Endothelial cell of umbilical vein (primary cell): Measurements from ENCODE around the gene NUDT8. TPM values are rescaled to one million over a fixed set of nuclear protein-coding genes. Genes with fewer than 3 reads are reported as not detected.

Source experiments
- BruUV-seq: library from RNA; stranded (reverse); fragments of 400-500 nt; replicated peaks from 2 replicates; lab custom pipeline; 2021; lab: Mats Ljungman, UMichigan
- CTCF ChIA-PET: fragments of 300-600, 350-600 bp; sonication (Branson Sonifier 250); formaldehyde crosslinking; loops from one replicate; lab custom pipeline; 2021; ENCODE audit warnings: antibody characterized with exemption, inconsistent platforms; lab: Charles Lee
- POLR2A ChIA-PET: fragments of 300-600, 350-600 bp; sonication (Branson Sonifier 250); formaldehyde crosslinking; loops from one replicate; lab custom pipeline; 2021; ENCODE audit warnings: antibody characterized with exemption, inconsistent platforms; lab: Charles Lee
- DNase-seq: peaks from one replicate; pipeline ENCODE4 v3.0.0-alpha.2; 2011; ENCODE audit warnings: low read depth, low spot score
- FAIRE-seq: peaks from 2 replicates; lab custom pipeline; 2011; peaks lifted over from hg19 to GRCh38; lab: Jason Lieb, UNC
- H2AFZ ChIP-seq: 2 replicates; pipeline ENCODE4 v1.6.0; 2012; ENCODE audit warnings: low read depth, low read length, control low read depth, inconsistent platforms
- H3K27ac ChIP-seq: 2 replicates; pipeline ENCODE4 v1.5.1; 2011; ENCODE audit warnings: low read depth, mild to moderate bottlenecking, control low read depth, low read length, moderate library complexity; ENCODE audit not compliant: insufficient read depth
- H3K27me3 ChIP-seq, 2 experiments: 2 replicates each; pipeline versions ENCODE4 v1.6.0 to v1.6.1; 2011; ENCODE audit warnings: low read length in 2 of 2, mixed read lengths in 1 of 2; ENCODE audit not compliant: control insufficient read depth in 2 of 2, insufficient read depth in 2 of 2
- H3K36me3 ChIP-seq, 2 experiments: 2 replicates in 1 of 2; 3 replicates in 1 of 2; pipeline ENCODE4 v1.5.1; 2011; ENCODE audit warnings: low read length in 2 of 2, mild to moderate bottlenecking in 1 of 2, moderate library complexity in 1 of 2; ENCODE audit not compliant: control insufficient read depth in 2 of 2, insufficient read depth in 2 of 2; ENCODE audit errors: extremely low read depth in 1 of 2
- H3K4me1 ChIP-seq: 3 replicates; pipeline ENCODE4 v1.5.1; 2011; ENCODE audit warnings: mild to moderate bottlenecking, low read length; ENCODE audit not compliant: control insufficient read depth, insufficient read depth; ENCODE audit errors: extremely low read depth
- H3K4me2 ChIP-seq: 2 replicates; pipeline ENCODE4 v1.6.1; 2011; ENCODE audit warnings: low read length, control low read depth, mixed read lengths; ENCODE audit not compliant: insufficient read depth
- H3K4me3 ChIP-seq, 3 experiments: fragments of 200-600 bp in 1 of 3; sonication (generic), shearing (Covaris generic) in 1 of 3; replicated peaks in 1 of 3; 2 replicates each; pipeline ENCODE4 v1.5.1; 2011 to 2016; ENCODE audit warnings: control low read depth in 3 of 3, low read length in 3 of 3, mild to moderate bottlenecking in 2 of 3, inconsistent platforms in 1 of 3, low read depth in 1 of 3, moderate library complexity in 1 of 3; ENCODE audit not compliant: insufficient read depth in 1 of 3
- H3K79me2 ChIP-seq: 2 replicates; pipeline ENCODE4 v1.6.0; 2012; ENCODE audit warnings: low read length, inconsistent platforms; ENCODE audit not compliant: control insufficient read depth, insufficient read depth
- H3K9ac ChIP-seq: replicated peaks from 2 replicates; pipeline ENCODE3; 2011; ENCODE audit warnings: low read length, control low read depth; ENCODE audit not compliant: insufficient read depth; ENCODE audit errors: extremely low read depth
- H3K9me1 ChIP-seq: replicated peaks from 3 replicates; pipeline ENCODE4 v1.6.0; 2011; ENCODE audit warnings: mild to moderate bottlenecking, low read length; ENCODE audit not compliant: control insufficient read depth, insufficient read depth; ENCODE audit errors: extremely low read depth
- H3K9me3 ChIP-seq: replicated peaks from 2 replicates; pipeline ENCODE4 v1.5.1; 2012; ENCODE audit warnings: low read length, inconsistent platforms; ENCODE audit not compliant: control insufficient read depth, insufficient read depth
- H4K20me1 ChIP-seq: replicated peaks from 2 replicates; pipeline ENCODE3; 2011; ENCODE audit warnings: mild to moderate bottlenecking, low read length; ENCODE audit not compliant: control insufficient read depth, insufficient read depth; ENCODE audit errors: extremely low read depth
- EZH2 ChIP-seq: IDR thresholded peaks from 2 replicates; pipeline ENCODE4 v1.6.1; 2012; ENCODE audit warnings: borderline replicate concordance, low read depth, mild to moderate bottlenecking, moderate library complexity, low read length, inconsistent platforms; ENCODE audit not compliant: severe bottlenecking
- FOS ChIP-seq: IDR thresholded peaks from 2 replicates; pipeline ENCODE4 v1.6.1; 2011; ENCODE audit warnings: mild to moderate bottlenecking, low read length, moderate library complexity, borderline replicate concordance; ENCODE audit not compliant: insufficient read depth
- GATA2 ChIP-seq: IDR thresholded peaks from 2 replicates; pipeline ENCODE4 v1.7.0; 2011; ENCODE audit warnings: low read depth, mild to moderate bottlenecking, moderate library complexity, mixed read lengths, low read length; ENCODE audit not compliant: insufficient read length, insufficient read depth
- JUN ChIP-seq: IDR thresholded peaks from 2 replicates; pipeline ENCODE4 v1.6.1; 2011; ENCODE audit warnings: borderline replicate concordance, low read depth; ENCODE audit not compliant: insufficient read length, insufficient read depth
- MAX ChIP-seq: IDR thresholded peaks from 2 replicates; pipeline ENCODE4 v1.6.1; 2011; ENCODE audit not compliant: insufficient read depth, insufficient read length
- MYC ChIP-seq: IDR thresholded peaks from one replicate; pipeline ENCODE4 v1.6.1; 2011; ENCODE audit warnings: mild to moderate bottlenecking, low read depth, low read length
- POLR2A ChIP-seq: IDR thresholded peaks from 2 replicates; pipeline ENCODE4 v1.6.1; 2012; ENCODE audit warnings: low read depth, mild to moderate bottlenecking, control low read depth, low read length
- POLR2AphosphoS5 ChIP-seq: IDR thresholded peaks from 2 replicates; pipeline ENCODE4 v1.6.1; 2012; ENCODE audit warnings: low read depth, mild to moderate bottlenecking, control low read depth, low read length, moderate library complexity; ENCODE audit not compliant: insufficient read depth
- dilution Hi-C: fragments of 300-500 bp; cut with MboI; formaldehyde crosslinking; loops from one replicate; pipeline ENCODE4 v1.15.0; 2019; ENCODE audit warnings: low sequenced_read_pairs; ENCODE audit not compliant: extremely low pct_ligation_motif_present
- intact Hi-C: fragments of 100-400 bp; cut with micrococcal nuclease; formaldehyde crosslinking; loops from one replicate; pipeline ENCODE4 v1.10.0; 2022
- polyA plus RNA-seq, 4 experiments: library from polyadenylated mRNA; depleted of rRNA in 3 of 4; stranded (reverse) in 3 of 4; unstranded in 1 of 4; fragments of >200 nt; gene quantifications; 2 replicates each; pipeline versions ENCODE4 v1.2.1 to v1.2.3, GENCODE V29; 2011 to 2012; ENCODE audit warnings: missing spikeins in 1 of 4
- total RNA-seq: library from RNA; stranded (reverse); gene quantifications from 2 replicates; pipeline ENCODE4 v1.2.3, GENCODE V29; 2021
- TF ChIP-seq, protein P1 (sequence below), 2 donors: IDR thresholded peaks; 1 replicate in 1 of 2; 2 replicates in 1 of 2; pipeline ENCODE4 v1.5.1; 2011; ENCODE audit warnings: low read length in 2 of 2, mild to moderate bottlenecking in 2 of 2, moderate library complexity in 2 of 2, control low read depth in 1 of 2, inconsistent platforms in 1 of 2, low read depth in 1 of 2; ENCODE audit not compliant: insufficient read depth in 1 of 2; ENCODE audit errors: extremely low read depth in 1 of 2

Gene NUDT8
- total and polyA plus RNA-seq, 2 donors (not counting 3 experiments of a cell fraction or from before 2014, with no cell fraction given): 14.1 to 20.4 TPM

DNA sequence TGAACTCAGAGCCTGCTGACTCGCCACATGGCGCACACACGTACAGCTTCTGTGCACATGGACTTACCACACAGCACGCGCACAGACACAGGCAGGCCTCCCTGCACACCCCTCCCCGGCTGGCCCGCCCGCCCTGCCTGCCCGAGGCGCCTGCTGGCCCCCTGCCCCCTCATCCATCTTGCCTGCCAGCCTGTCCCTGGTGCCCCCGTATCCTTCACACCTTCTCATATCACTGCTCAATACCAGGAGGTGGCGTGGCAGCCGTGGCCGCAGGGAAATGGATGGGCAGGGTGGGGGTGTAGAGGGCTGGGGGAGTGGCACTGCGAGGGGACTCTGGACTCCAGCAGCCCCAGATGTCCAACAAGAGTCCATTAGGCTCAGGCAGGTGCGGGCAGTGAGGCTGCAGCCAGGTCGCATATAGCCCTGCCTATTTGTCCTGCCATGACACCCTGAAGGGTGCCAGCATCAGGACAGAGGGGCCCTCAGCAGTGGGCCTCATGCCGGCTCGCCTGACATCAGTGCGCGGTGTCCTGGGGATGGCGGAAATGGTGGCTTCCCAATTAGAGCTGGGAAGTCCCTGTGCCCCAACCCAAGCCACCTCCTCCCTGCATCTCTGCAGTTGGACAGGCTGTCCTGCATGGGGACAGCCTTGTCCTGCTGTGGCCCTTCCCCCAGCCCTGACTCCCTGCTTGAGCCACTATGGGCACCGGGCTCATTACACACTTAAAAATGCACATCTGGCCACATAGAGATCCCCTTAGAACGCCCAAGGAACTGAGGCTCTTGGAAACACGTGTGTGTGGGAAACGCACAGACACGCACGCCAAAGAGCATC is 11.8 kb upstream of the NUDT8 start:
- no peaks in the 10 kb centered on the region for H3K9me3 ChIP-seq
- intact Hi-C loops (no loop called here), dilution Hi-C loops (no loop called here)
- H2AFZ ChIP-seq: no peak overlapping the region
- ChIA-PET CTCF (interaction anchor here (2.2 kb wide), 1 partner anchor 12 kb away, joined by 12 read pairs; the partner anchor contains the start of gene NUDT8), POLR2A (no interaction called here)
- H3K27ac ChIP-seq: no peak overlapping the region
- no peaks in the 10 kb centered on the region for H3K79me2 ChIP-seq
- no peak for DNase-seq
- no peaks in the 10 kb centered on the region for H3K4me1 ChIP-seq
- H3K36me3 ChIP-seq: no peaks in the 10 kb centered on the region
- H3K4me3 ChIP-seq: no peak overlapping the region
- H3K9ac ChIP-seq: no peak overlapping the region
- H3K27me3 ChIP-seq: no peaks in the 10 kb centered on the region
- no TSS peak for BruUV-seq
- FAIRE-seq: no peak
- no peaks in the 10 kb centered on the region for H3K9me1 ChIP-seq
- no peak for TF ChIP-seq JUN
- TF ChIP-seq, protein P1, sequence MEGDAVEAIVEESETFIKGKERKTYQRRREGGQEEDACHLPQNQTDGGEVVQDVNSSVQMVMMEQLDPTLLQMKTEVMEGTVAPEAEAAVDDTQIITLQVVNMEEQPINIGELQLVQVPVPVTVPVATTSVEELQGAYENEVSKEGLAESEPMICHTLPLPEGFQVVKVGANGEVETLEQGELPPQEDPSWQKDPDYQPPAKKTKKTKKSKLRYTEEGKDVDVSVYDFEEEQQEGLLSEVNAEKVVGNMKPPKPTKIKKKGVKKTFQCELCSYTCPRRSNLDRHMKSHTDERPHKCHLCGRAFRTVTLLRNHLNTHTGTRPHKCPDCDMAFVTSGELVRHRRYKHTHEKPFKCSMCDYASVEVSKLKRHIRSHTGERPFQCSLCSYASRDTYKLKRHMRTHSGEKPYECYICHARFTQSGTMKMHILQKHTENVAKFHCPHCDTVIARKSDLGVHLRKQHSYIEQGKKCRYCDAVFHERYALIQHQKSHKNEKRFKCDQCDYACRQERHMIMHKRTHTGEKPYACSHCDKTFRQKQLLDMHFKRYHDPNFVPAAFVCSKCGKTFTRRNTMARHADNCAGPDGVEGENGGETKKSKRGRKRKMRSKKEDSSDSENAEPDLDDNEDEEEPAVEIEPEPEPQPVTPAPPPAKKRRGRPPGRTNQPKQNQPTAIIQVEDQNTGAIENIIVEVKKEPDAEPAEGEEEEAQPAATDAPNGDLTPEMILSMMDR (IDR thresholded peaks at IDR 0.05; ENCODE audit: extremely low read depth in 1 of 2, insufficient read depth in 1 of 2, low read depth in 1 of 2, low read length in 2 of 2): no peak
- TF ChIP-seq GATA2: no peak
- TF ChIP-seq POLR2A: no peak
- no peak for TF ChIP-seq POLR2AphosphoS5
- TF ChIP-seq MAX: no peak
- TF ChIP-seq FOS: no peak
- TF ChIP-seq EZH2: no peak
- no peak for TF ChIP-seq MYC
- no peak overlapping the region for H3K4me2 ChIP-seq
- no peaks in the 10 kb centered on the region for H4K20me1 ChIP-seq
